ENCODE results near the gene UTP3. TPM values are rescaled to one million over a fixed set of nuclear protein-coding genes. Genes with fewer than 3 reads are reported as not detected.

Gene UTP3
- total RNA-seq, 1 experiment from 2014 or later, result 33.7 TPM

DNA sequence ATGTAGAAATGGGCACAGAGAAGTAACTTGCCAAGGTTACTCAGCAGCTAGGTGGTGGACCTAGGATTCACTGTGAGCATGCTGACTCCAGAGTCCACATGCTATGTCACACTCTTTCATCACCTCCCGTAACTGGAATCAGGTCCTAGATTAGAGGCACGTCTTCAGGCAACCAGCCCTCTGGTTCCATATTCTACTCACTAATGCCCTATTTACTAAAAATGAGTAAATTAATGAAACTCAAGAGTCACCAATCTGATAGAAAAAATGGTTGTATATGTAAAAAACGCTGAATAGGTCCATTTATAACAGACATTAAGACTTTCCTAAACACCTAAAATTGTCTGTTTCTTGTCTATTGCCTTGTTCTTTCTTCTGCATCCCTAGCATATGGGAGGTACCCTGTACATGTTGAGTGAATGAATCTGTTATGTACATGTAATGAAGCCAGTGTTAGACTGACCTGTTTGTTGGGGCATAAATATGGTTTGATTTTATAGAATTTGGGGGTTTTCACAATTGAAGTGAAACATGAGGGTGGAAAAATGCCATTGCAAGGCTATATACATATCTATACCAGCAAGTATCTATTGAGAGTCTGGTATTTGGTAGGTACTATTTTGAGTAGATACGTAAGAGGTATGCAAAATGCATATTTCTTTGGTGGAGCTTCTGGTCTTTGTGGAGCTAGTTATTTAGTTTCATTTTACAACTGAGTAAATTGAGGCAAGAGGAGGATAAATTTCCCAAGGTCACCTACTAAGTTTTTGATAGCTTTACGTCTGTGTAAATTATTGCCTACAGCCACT lies 26.0 kb downstream of the UTP3 start:
- intact Hi-C loops (cut with micrococcal nuclease), result no loop called here
- H2AFZ ChIP-seq (ENCODE audit: low read depth, low read length, poor library complexity, severe bottlenecking), result no peak overlapping the region
- H3K4me2 ChIP-seq (ENCODE audit: low read length), result no peak overlapping the region
- H4K20me1 ChIP-seq (ENCODE audit: insufficient read depth), result no peaks in the 10 kb centered on the region
- no peaks in the 10 kb centered on the region for H3K36me3 ChIP-seq (ENCODE audit: control insufficient read depth in 1 of 2, insufficient read depth in 2 of 2, low read length in 2 of 2)
- TF ChIP-seq POLR2AphosphoS5 (IDR thresholded peaks at IDR 0.05; ENCODE audit: low read depth, low read length), result no peak
- no peak for TF ChIP-seq RAD21 (IDR thresholded peaks at IDR 0.05; ENCODE audit: low read depth)
- TF ChIP-seq CEBPB (IDR thresholded peaks at IDR 0.05; ENCODE audit: low read depth), result peak; percentile 38; the same call in 1 of the 2 replicates
- no peak for TF ChIP-seq EZH2phosphoT487 (IDR thresholded peaks at IDR 0.05; ENCODE audit: borderline replicate concordance)
- no peak for TF ChIP-seq EZH2 (IDR thresholded peaks at IDR 0.05)
- TF ChIP-seq JUND (IDR thresholded peaks at IDR 0.05), result no peak
- no peak overlapping the region for H3K27ac ChIP-seq (ENCODE audit: low read depth, low read length)
- no peak overlapping the region for H3K4me3 ChIP-seq (replicated peaks in 1 of 2; ENCODE audit: low read depth in 1 of 2, low read length in 2 of 2)
- no peaks in the 10 kb centered on the region for H3K27me3 ChIP-seq (ENCODE audit: insufficient read depth, low read length)
- RAD21 ChIA-PET (ENCODE audit: low non-redundant PET in 1 of 2, low total read pairs in 2 of 2, uncharacterized antibody in 2 of 2, unreplicated experiment in 2 of 2), result no interaction called here
- no peaks in the 10 kb centered on the region for H3K9me3 ChIP-seq (ENCODE audit: control insufficient read depth in 1 of 2, insufficient read depth in 1 of 2, low read depth in 1 of 2, low read length in 2 of 2)
- no TSS peak for BruUV-seq (replicated peaks)
- DNase-seq (ENCODE audit: low read depth, low spot score) (no peak), ATAC-seq (no peak)
- no peaks in the 10 kb centered on the region for H3K4me1 ChIP-seq (ENCODE audit: control insufficient read depth in 1 of 2, insufficient read depth in 2 of 2, low read length in 2 of 2)
- H3K9me2 ChIP-seq (ENCODE audit: insufficient read depth), result no peaks in the 10 kb centered on the region
- CTCF ChIA-PET, result no interaction called here
- POLR2A ChIA-PET, result no interaction called here
- no peak overlapping the region for H3K9ac ChIP-seq (ENCODE audit: low read length)
- peaks cover 33% of the 10 kb centered on the region for H3K79me2 ChIP-seq (ENCODE audit: insufficient read depth, low read length)

DNA sequence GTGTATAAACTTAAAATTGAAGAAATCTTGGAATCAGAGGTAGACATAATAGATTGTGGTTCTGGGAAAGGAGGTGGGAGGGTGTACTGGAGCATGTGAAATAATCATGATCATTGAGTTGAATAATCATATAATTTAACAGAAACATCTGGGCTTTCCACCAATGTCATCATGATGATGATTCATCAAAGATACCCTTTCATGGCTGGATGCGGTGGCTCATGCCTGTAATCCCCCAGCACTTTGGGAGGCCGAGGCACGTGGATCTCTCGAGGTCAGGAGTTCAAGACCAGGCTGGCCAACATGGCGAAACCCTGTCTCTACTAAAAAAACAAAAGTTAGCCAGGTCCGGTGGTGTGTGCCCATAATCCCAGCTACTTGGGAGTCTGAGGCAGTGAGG lies 26.8 kb downstream of the UTP3 start:
- Histone ChIP-seq H3K4me2 (ENCODE audit: low read length) (no peak overlapping the region), H3K27ac (ENCODE audit: low read depth, low read length) (no peak overlapping the region), H3K36me3 (ENCODE audit: control insufficient read depth in 1 of 2, insufficient read depth in 2 of 2, low read length in 2 of 2) (no peaks in the 10 kb centered on the region), H2AFZ (ENCODE audit: low read depth, low read length, poor library complexity, severe bottlenecking) (no peak overlapping the region), H3K27me3 (ENCODE audit: insufficient read depth, low read length) (no peaks in the 10 kb centered on the region), H3K4me3 (replicated peaks in 1 of 2; ENCODE audit: low read depth in 1 of 2, low read length in 2 of 2) (no peak overlapping the region), H4K20me1 (ENCODE audit: insufficient read depth) (no peaks in the 10 kb centered on the region), H3K9me3 (ENCODE audit: control insufficient read depth in 1 of 2, insufficient read depth in 1 of 2, low read depth in 1 of 2, low read length in 2 of 2) (no peaks in the 10 kb centered on the region), H3K9ac (ENCODE audit: low read length) (no peak overlapping the region), H3K79me2 (ENCODE audit: insufficient read depth, low read length) (peaks cover 38% of the 10 kb centered on the region), H3K4me1 (ENCODE audit: control insufficient read depth in 1 of 2, insufficient read depth in 2 of 2, low read length in 2 of 2) (no peaks in the 10 kb centered on the region), H3K9me2 (ENCODE audit: insufficient read depth) (no peaks in the 10 kb centered on the region)
- ATAC-seq (no peak), DNase-seq (ENCODE audit: low read depth, low spot score) (no peak)
- ChIA-PET RAD21 (ENCODE audit: low non-redundant PET in 1 of 2, low total read pairs in 2 of 2, uncharacterized antibody in 2 of 2, unreplicated experiment in 2 of 2) (no interaction called here), POLR2A (no interaction called here), CTCF (no interaction called here)
- no TSS peak for BruUV-seq (replicated peaks)
- intact Hi-C loops (cut with micrococcal nuclease), result no loop called here
- TF ChIP-seq MAX (IDR thresholded peaks at IDR 0.05), result no peak
- TF ChIP-seq ZFX (IDR thresholded peaks at IDR 0.05), result no peak
- TF ChIP-seq CEBPB (IDR thresholded peaks at IDR 0.05; ENCODE audit: low read depth), result 0 out of 2 replicates have a peak, but pooled peaks have one; percentile 30
- no peak for TF ChIP-seq CTCF (IDR thresholded peaks at IDR 0.05 in 2 of 3, conservative IDR thresholded peaks at IDR 0.05 in 1 of 3; ENCODE audit: borderline replicate concordance in 1 of 3, insufficient read depth in 1 of 3, low read depth in 2 of 3, low read length in 2 of 3)

All from HCT116 (cell line).